Measurements from ENCODE around the gene IRX1. TPM values are rescaled to one million over a fixed set of nuclear protein-coding genes. Genes with fewer than 3 reads are reported as not detected.

IRX1 gene
- total RNA-seq, 2 experiments from 2014 or later: not detected

DNA sequence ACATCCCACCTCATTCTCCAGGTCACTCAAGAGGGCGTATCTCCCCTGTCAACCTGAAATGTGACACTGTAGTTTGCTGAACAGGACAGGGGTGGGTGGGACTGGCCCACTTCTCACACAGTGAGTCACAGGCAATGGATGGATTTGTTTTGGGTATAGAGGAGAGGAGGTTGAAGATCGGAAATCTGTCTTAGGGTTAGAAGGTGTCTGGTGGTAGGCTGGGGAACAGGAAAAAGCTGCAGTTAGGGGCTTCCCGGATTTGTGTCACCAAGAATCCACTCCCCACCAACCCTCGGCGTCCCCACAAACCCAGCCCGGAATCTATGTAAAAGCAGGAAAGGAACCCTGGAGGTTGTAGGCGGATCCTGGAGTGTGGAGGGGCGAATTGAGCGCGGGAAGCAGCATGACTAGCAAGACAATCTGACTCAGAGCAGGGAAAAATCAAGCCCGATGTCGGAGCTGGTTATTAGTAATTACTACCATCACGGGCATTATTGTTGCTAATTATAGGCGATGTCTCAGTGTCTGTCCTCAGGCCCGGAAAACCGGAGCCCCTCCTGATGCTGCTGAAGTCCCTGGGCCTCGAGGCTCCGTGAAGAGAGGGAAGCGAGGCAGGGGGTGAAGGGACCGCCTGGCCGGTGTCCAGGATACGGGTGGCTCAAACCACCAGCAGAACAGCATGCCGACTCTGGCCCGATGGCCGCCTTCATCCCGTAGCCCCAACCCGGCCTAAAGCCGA lies 1.7 kb upstream of the IRX1 start:
- intact Hi-C loops (cut with micrococcal nuclease): loop anchor here (10.0 kb wide), 1 partner anchor 1719 kb away; no protein-coding TSS in a partner anchor
- TF ChIP-seq, protein P1, sequence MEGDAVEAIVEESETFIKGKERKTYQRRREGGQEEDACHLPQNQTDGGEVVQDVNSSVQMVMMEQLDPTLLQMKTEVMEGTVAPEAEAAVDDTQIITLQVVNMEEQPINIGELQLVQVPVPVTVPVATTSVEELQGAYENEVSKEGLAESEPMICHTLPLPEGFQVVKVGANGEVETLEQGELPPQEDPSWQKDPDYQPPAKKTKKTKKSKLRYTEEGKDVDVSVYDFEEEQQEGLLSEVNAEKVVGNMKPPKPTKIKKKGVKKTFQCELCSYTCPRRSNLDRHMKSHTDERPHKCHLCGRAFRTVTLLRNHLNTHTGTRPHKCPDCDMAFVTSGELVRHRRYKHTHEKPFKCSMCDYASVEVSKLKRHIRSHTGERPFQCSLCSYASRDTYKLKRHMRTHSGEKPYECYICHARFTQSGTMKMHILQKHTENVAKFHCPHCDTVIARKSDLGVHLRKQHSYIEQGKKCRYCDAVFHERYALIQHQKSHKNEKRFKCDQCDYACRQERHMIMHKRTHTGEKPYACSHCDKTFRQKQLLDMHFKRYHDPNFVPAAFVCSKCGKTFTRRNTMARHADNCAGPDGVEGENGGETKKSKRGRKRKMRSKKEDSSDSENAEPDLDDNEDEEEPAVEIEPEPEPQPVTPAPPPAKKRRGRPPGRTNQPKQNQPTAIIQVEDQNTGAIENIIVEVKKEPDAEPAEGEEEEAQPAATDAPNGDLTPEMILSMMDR (IDR thresholded peaks at IDR 0.05): no peak
- H3K27ac Mint-ChIP-seq: no peak overlapping the region

DNA sequence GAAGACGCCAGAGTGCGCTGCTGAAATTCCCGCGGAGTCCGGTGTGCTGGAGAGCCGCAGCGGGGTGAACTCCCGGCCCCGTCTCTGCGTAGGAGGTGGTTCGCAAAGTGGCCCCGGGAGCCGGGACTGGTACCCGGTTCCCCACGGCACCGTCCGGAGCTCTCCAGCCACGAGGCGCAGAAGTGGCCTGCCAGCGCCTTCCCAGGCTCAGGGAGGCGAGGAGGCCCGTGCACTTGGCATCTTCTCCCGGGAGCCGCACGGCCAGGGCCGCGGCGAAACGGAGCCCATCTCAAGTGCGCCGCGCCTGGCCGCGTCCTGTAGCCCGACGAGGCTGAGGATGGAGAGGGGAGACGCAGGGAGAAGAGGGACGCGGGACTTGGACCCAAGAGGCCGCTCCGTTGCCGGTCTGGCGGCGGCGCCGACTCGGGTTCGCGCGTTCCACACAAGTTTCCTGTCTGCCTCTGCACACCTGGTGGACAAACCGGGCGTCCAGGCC lies 1.1 kb upstream of the IRX1 start:
- TF ChIP-seq, protein P1 (IDR thresholded peaks at IDR 0.05): no peak
- POLR2A ChIA-PET: no interaction called here
- CTCF ChIA-PET: no interaction called here
- peaks cover 3% of the 10 kb centered on the region for H3K36me3 Mint-ChIP-seq (ENCODE audit: low read depth)
- no peak for ATAC-seq
- H3K9me3 Mint-ChIP-seq: no peaks in the 10 kb centered on the region
- peaks cover 12% of the 10 kb centered on the region for H3K4me1 Mint-ChIP-seq (ENCODE audit: low read depth)
- intact Hi-C loops (cut with micrococcal nuclease): loop anchor here (10.0 kb wide), 1 partner anchor 1720 kb away; no protein-coding TSS in a partner anchor
- DNase-seq: no peak
- no peak overlapping the region for H3K27ac Mint-ChIP-seq
- H3K4me3 Mint-ChIP-seq: no peak overlapping the region
- peaks cover 71% of the 10 kb centered on the region for H3K27me3 Mint-ChIP-seq

More for the DNA sequence above, 1.7 kb upstream of the IRX1 start:
- ChIA-PET POLR2A (no interaction called here), CTCF (interaction anchor here (0.9 kb wide), 1 partner anchor 702 kb away, joined by 5 read pairs; no protein-coding TSS in a partner anchor)
- Mint-ChIP-seq H3K36me3 (ENCODE audit: low read depth) (peaks cover 3% of the 10 kb centered on the region), H3K27me3 (peaks cover 71% of the 10 kb centered on the region), H3K4me3 (no peak overlapping the region), H3K9me3 (no peaks in the 10 kb centered on the region), H3K4me1 (ENCODE audit: low read depth) (peaks cover 10% of the 10 kb centered on the region)
- DNase-seq (no peak), ATAC-seq (no peak)

DNA sequence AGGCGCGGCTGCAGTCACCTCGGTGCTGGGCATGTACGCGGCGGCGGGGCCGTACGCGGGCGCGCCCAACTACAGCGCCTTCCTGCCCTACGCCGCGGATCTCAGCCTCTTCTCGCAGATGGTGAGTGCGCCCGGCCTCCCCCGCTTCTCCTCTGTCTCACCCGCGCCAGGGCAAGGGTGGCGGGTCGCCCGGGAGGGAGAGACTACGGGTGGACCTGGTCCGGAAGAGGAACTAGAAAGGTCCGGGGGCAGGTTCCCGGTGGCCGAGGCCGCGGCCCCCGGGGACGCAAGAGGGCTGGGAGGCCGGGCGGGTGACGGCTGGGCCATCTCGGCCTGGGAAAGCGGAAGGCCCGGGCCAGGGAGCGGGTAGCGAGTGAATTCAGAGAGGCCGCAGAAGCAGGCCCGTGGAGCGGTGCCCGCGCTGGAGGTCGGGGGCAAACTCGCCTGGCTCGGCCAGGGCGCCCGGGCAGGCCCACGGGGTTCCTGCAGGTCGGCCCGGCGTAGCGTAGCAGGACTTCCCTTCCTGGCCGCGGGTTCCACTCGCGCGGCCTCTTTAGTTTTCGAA lies 711 bp downstream of the IRX1 start:
- ChIA-PET CTCF (no interaction called here), POLR2A (no interaction called here)
- Mint-ChIP-seq H3K27me3 (peaks cover 69% of the 10 kb centered on the region), H3K9me3 (peaks cover 2% of the 10 kb centered on the region), H3K4me1 (ENCODE audit: low read depth) (peaks cover 9% of the 10 kb centered on the region), H3K4me3 (no peak overlapping the region), H3K27ac (no peak overlapping the region), H3K36me3 (ENCODE audit: low read depth) (peaks cover 3% of the 10 kb centered on the region)
- TF ChIP-seq, protein P1 (IDR thresholded peaks at IDR 0.05): no peak
- intact Hi-C loops (cut with micrococcal nuclease): loop anchor here (10.0 kb wide), 1 partner anchor 1722 kb away; no protein-coding TSS in a partner anchor
- ATAC-seq (no peak), DNase-seq (no peak)

DNA sequence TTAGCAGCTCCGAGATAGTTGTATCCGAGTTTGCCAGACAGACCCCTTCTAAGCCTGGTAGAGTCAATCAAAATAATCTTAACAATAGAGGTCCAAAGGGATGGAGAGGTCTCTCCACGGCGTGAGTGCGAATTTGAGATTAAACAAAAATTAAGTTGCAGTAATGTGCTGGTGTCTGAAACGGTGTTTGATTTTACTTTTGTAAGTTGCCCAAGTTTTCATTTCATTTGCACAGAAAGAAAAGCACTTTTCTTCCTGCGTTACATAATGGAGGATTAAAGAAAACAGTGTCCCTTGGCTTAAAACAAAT lies 1.2 kb downstream of the IRX1 start:
- no peak overlapping the region for H3K27ac Mint-ChIP-seq
- peaks cover 13% of the 10 kb centered on the region for H3K4me1 Mint-ChIP-seq (ENCODE audit: low read depth)
- DNase-seq (no peak), ATAC-seq (no peak)
- CTCF ChIA-PET: no interaction called here
- TF ChIP-seq, protein P1 (IDR thresholded peaks at IDR 0.05): no peak
- peaks cover 2% of the 10 kb centered on the region for H3K9me3 Mint-ChIP-seq
- H3K27me3 Mint-ChIP-seq: peaks cover 70% of the 10 kb centered on the region
- POLR2A ChIA-PET: no interaction called here
- peaks cover 5% of the 10 kb centered on the region for H3K36me3 Mint-ChIP-seq (ENCODE audit: low read depth)
- no peak overlapping the region for H3K4me3 Mint-ChIP-seq
- intact Hi-C loops (cut with micrococcal nuclease): loop anchor here (10.0 kb wide), 1 partner anchor 1722 kb away; no protein-coding TSS in a partner anchor
